ENCODE measurements around the gene CYB5R3.
"Not testable (repeated sequence)": the region's sequence is repeated elsewhere in the genome, so short reads cannot be mapped to it uniquely, and the experiment has no call there.

CYB5R3 gene

DNA sequence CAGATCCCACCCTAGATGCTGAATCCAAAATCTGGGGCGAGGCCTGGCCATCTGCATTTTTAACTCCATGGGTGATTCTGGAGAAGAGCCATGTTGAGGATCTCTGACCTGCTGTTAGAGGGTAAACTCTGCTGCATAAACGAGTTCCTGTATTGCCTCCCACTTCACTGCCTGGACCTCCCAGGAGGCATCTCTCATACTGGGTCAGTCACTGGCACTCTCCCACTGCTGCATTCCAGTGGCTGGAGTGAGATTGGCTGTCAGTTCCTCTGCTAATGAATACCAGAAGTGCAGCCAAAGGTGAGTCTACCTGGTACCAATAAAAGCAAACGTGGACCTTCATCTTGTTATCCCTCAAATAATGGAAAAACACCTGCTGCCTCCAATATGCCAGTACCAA is 44.8 kb downstream of the CYB5R3 start:
- DNase-seq (ENCODE audit: low read depth in 1 of 2, low spot score in 1 of 2) = no peak

- no peak for DNase-seq (ENCODE audit: low read depth in 1 of 2, low spot score in 1 of 2)
Observed at GRCh38 chr22:42603427-42603826, 45.8 kb downstream of the CYB5R3 start.

GRCh38 chr22:42602470-42602869 is 46.7 kb downstream of the CYB5R3 start:
- no peak for DNase-seq (ENCODE audit: low read depth in 1 of 2, low spot score in 1 of 2)

GRCh38 chr22:42601879-42602465 is 47.2 kb downstream of the CYB5R3 start:
- no peak for DNase-seq (ENCODE audit: low read depth in 1 of 2, low spot score in 1 of 2)

- no peak for DNase-seq (ENCODE audit: low read depth in 1 of 2, low spot score in 1 of 2)
Observed at GRCh38 chr22:42596863-42597530, 52.2 kb downstream of the CYB5R3 start.

- no peak for DNase-seq (ENCODE audit: low read depth in 1 of 2, low spot score in 1 of 2)
Observed at GRCh38 chr22:42596336-42596735, 52.9 kb downstream of the CYB5R3 start.

- DNase-seq (ENCODE audit: low read depth in 1 of 2, low spot score in 1 of 2) = no peak
Observed at GRCh38 chr22:42595434-42595833, 53.8 kb downstream of the CYB5R3 start.

GRCh38 chr22:42591987-42592386 is 57.2 kb downstream of the CYB5R3 start:
- DNase-seq (ENCODE audit: low read depth in 1 of 2, low spot score in 1 of 2) = no peak

DNA sequence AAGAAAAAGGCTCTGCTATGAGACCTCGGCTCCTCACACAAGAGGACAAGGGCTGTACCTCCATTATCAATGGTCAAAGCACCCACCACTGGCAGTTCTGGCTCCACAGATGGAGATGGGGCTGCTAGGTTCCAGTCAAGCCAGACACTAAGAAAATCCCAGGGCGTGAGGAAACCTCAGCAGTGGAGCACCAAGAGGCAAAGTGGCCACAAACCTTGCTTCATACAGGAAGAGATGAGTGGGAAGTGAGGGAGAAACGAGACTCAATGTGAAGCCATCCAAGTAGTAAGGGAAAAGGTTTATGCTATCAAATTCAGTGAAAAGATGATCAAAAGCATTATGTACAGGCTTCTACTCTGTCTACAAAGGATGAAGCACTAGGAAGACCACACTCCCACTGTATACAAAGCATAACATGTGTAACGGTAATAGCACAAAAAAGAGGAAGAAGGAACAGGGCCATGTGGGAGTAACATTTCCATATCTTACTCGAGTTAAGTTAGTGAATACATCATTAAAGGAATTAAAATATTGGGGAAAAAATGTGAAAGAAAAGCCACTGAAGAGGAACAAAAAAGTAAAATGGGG is 61.5 kb downstream of the CYB5R3 start:
- no peak for DNase-seq (ENCODE audit: low read depth in 1 of 2, low spot score in 1 of 2)

- no peak for DNase-seq (ENCODE audit: low read depth in 1 of 2, low spot score in 1 of 2)
Observed at GRCh38 chr22:42586381-42586780, 62.8 kb downstream of the CYB5R3 start.

GRCh38 chr22:42585096-42585495 is 64.1 kb downstream of the CYB5R3 start:
- DNase-seq (ENCODE audit: low read depth in 1 of 2, low spot score in 1 of 2) = no peak

GRCh38 chr22:42584364-42584940 is 64.7 kb downstream of the CYB5R3 start:
- DNase-seq (ENCODE audit: low read depth in 1 of 2, low spot score in 1 of 2) = no peak

GRCh38 chr22:42582987-42583386 is 66.2 kb downstream of the CYB5R3 start:
- no peak for DNase-seq (ENCODE audit: low read depth in 1 of 2, low spot score in 1 of 2)

DNA sequence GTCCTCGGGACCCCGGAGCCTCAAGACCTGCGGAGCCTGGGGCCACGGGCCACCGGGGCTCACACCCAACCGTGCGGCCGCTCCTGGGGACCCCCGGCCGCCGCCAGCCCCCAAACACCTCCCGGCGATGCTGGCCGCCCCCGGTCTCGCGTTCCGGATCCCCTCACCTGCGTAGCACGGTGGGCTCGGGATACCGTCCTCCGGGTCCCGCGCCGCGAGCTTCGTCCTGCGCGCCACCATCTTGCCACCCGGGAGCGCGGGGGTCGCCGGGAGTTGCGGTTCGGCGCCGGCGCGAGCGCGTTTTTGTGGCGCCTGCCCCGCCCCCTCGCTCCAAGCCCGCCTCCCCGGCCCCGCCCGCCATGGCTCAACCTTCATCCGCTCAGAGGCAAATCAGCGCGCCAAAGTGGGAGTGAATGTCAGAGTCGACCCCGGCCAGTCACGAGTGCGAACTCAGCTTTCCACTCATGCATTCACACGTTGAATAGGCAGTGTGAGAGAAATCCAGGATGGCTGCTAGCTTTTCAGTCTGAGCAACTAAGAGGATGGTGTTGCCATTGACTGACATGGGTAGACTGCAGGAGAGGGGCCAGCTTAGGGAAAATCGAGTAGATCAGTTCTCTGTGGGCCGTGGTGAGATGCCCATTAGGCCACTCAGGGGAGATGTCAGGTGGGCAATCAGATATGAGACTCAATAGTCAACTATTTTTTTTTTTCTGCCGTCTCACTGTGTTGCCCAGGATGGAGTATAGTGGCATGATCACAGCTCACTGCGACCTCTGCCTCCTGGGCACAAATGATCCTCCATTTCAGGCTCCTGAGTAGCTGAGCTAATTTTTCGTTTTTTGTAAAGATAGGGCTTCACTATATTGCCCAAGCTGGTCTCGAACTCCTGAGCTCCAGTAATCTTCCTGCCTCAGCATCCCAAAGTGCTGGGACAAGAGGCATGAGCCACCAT is 67.2 kb downstream of the CYB5R3 start:
- peak; percentile 77 to 81 for DNase-seq (ENCODE audit: low read depth in 1 of 2, low spot score in 1 of 2)

DNA sequence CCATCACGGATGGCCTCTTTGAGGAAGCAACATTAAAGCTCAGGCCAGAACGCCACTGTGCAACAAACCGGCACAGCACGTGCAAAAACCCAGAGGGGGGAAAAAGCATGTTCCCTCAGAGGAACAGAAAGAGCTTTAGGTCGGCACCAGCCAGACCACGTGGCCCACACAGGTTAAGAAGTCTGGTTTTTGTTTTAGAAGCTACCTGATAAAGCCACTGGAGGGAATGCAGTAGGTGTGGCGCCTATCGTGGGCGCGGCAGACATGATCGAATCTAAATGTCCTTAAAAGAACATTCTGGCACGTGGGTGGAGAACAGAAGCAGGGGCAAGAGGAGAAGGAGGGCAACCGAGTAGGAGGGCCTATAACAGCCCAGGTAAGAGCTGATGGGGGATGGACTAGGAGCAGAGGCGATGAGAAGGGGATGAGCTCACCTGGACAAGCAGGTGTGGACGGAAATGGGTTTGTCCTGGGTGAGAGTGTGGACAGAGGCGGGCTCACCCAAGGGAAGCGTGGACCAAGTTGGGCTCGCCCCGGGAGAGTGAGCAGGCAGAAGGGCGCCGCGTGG is 67.9 kb downstream of the CYB5R3 start:
- not testable (repeated sequence) for DNase-seq (ENCODE audit: low read depth in 1 of 2, low spot score in 1 of 2)

GRCh38 chr22:42580040-42580439 is 69.2 kb downstream of the CYB5R3 start:
- not testable (repeated sequence) for DNase-seq (ENCODE audit: low read depth in 1 of 2, low spot score in 1 of 2)

DNA sequence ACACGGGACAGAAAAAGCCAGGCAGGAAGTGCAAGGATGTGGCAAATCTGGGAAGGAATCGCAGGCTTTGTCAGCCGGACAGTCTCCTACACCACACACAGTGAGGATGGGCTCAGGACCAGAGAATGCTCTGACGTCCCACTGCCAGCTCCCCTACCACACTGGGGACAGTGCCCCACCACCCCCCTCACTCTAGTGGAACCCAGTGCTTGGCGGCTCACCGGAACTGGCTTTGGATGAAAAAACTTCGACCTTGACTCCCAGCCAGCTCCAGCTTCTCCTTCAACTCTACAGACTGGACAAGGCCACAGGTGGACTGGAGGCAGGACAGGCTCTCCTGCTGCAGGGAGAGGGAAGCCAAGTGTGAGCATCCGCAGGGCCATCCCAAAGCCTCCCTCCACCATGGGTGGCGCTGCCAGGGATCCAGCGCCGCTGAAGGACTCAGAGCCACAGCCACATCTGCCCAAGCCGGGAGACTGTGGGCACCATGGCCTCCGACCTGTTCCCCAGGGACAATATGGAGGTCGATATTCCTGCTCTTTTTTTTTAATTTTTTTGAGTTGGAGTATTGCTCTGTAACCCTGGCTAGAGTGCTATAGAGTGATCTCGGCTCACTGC is 71.5 kb downstream of the CYB5R3 start:
- DNase-seq (ENCODE audit: low read depth in 1 of 2, low spot score in 1 of 2) = no peak

- not testable (repeated sequence) for DNase-seq (ENCODE audit: low read depth in 1 of 2, low spot score in 1 of 2)
Observed at GRCh38 chr22:42577141-42577540, 72.1 kb downstream of the CYB5R3 start.

GRCh38 chr22:42575996-42576574 is 73.1 kb downstream of the CYB5R3 start:
- DNase-seq (ENCODE audit: low read depth in 1 of 2, low spot score in 1 of 2) = not testable (repeated sequence)

DNA sequence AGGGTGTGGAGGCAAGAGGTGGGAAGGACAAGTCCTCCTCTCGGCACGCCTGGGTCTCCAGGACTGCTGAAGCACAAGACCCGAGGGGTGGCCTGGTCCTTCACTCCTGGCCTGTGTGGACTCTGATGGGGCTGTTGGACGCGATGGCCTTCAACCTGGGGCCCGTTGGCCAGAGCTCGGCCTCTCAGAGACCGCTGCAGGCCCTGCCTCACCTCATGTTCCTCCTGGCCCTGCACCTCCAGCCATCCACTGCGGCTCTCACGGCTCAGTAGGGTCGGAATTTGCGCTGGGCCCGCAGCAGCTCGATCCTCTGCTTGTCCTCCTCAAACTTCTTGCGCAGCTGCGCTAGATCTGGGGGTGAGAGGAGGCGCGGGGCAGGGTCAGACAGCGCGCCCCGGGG is 74.7 kb downstream of the CYB5R3 start:
- DNase-seq (ENCODE audit: low read depth in 1 of 2, low spot score in 1 of 2) = not testable (repeated sequence)

Measured in activated CD4-positive, alpha-beta T cell treated with anti-CD3 and anti-CD28 coated beads, Interleukin-2, amount 50 U/mL, for 24 hours (primary cell).